HG03354 (cell line): ENCODE measurements around the gene FAM171A1.
"Not testable (repeated sequence)": the region's sequence is repeated elsewhere in the genome, so short reads cannot be mapped to it uniquely, and the experiment has no call there.

Source experiments
- ATAC-seq: cut with Tn5 transposase; IDR thresholded peaks from one replicate; pipeline ENCODE4 v1.9.1; 2021; ENCODE audit warnings: mild to moderate bottlenecking; ENCODE audit not compliant: unreplicated experiment, poor library complexity, severe bottlenecking

The FAM171A1 gene

DNA sequence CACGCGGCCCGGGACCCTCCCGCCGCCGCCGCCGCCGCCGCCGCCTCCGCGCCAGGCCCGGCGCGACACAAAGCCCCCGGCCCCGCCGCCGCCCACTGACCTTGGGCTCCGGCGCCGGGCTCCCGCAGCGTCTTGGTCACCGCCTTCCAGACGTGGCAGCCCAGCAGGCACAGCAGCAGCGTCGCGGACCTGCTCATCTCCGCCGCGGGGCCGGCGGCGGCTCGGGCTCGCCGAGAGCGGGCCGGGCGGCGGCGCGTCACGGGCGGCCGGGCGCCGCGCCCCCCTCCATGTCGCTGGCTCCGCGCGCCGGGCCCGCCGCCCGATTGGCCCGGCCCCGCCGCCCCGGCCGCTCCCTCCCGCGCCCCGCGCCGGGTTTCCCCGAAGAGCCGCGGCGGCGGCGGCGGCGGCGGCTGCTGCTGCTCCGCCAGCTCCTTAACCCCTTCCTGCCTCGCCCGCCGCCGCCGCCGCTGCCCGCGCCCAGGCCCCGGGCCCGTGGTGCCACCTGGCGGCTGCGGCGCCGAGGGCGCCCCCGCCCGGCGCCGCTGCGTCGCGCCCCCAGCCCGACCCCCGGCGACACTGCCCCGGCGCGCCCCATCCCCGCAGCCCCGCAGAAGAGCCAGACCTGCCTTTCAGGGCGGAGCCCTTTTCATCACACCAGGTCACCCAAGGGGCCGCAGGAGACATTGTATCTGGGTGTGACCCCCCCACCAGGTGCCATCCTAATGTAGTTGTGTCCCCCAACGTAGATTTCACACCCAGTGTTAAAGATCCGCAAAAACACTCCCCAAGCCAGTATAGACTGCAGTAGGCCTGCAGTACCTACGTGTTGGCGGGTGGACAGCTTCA, at the start of gene FAM171A1:
FAM171A1 (minus strand) TSS at position 434 of the 846 bp plus-strand sequence; CDS start at position 197, 237 bp downstream.
- ATAC-seq, result peak; percentile 62

DNA sequence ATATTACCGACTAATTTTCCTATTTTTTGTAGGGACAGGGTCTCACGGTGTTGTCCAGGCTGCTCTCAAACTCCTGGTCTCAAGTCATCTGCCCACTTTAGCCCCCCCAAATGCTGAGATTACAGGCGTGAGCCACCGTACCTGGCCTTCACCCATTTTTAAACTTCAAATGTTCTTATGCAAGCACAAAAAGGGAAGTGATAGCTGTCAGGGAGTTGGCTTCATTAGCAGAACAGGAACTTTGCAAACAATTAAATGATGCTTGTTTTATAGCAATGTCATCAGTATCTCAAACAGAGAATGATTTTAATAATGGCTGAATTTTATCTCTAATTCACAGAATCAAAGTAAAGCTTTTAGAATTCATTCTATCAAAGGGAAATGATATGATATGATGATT, 49.8 kb upstream of the FAM171A1 start:
- ATAC-seq, result no peak

- ATAC-seq, result peak; percentile 67
These were observed 48.3 kb upstream of the FAM171A1 start for GRCh38 chr10:15419279-15419874.

- ATAC-seq, result no peak
These were observed 44.9 kb upstream of the FAM171A1 start for GRCh38 chr10:15416034-15416433.

- ATAC-seq, result no peak
These were observed 39.9 kb upstream of the FAM171A1 start for GRCh38 chr10:15411010-15411409.

DNA sequence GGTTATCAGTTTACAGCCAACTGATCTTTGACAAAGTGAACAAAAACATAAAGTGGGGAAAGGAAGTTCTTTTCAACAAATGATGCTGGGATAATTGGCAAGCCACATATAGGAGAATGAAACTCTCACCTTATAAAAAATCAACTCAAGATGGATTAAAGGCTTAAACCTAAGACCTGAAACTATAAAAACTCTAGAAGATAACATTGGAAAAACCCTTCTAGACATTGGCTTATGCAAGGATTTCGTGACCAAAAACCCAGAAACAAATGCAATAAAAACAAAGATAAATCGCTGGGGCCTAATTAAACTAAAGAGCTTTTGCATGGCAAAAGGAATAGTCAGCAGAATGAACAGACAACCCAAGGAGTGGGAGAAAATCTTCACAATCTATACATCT, 38.3 kb upstream of the FAM171A1 start:
- not testable (repeated sequence) for ATAC-seq

DNA sequence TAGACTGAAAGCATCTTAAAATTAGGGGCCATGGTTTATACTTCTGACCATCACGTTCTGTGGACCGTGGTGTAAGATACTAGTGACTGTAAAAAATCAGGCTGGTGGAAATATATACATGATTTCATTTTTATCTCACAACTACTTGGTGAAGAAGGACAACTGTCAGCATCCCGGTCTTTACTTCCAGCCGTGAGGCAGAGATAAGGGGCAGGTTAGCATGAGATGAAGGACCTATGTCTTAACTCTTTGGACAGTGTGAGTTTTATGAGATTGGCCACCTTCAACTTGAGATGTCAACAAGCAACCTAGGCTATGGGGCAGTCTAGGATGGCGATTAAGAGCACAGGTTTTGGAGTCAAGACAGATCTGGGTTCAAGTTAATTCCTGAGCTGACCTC, 37.5 kb upstream of the FAM171A1 start:
- ATAC-seq, result no peak

- ATAC-seq, result no peak
These were observed 34.2 kb upstream of the FAM171A1 start for GRCh38 chr10:15405319-15405718.

- no peak for ATAC-seq
These were observed 30.3 kb upstream of the FAM171A1 start for GRCh38 chr10:15401382-15401781.

DNA sequence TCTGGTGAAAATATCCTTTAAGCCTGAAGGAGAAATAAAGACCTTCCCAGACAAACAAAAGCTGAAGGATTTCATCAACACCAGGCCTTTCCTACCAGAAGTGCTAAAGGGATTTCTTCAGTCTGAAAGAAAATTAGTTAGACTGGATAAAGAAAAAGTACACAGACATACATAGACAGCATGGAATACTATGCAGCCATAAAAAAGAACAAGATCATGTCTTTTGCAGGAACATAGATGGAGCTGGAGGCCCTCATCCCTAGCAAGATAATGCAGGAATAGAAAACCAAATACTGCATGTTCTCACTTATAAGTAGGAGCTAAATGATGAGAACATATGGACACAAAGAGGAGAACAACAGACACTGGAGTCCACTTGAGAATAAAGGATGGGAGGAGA, 29.4 kb upstream of the FAM171A1 start:
- not testable (repeated sequence) for ATAC-seq

- no peak for ATAC-seq
These were observed 28.1 kb upstream of the FAM171A1 start for GRCh38 chr10:15399060-15399661.

DNA sequence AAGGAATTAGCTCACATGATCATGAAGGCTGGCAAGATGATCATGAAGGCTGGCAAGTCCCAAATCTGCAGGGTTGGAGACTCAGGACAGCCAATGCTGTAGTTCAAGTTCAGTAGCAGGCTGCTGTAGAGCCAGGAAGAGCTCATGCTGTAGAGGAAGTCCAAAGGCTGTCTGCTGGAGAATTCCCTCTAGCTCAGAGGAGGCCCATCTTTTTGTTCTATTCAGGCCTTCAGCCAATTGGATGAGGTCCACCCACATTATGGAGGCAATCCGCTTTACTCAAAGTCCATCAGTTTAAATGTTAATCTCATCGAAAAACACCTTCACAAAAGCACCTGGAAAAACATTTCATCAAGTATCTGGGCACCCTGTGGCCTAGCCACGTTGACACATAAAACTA, 24.8 kb upstream of the FAM171A1 start:
- no peak for ATAC-seq

DNA sequence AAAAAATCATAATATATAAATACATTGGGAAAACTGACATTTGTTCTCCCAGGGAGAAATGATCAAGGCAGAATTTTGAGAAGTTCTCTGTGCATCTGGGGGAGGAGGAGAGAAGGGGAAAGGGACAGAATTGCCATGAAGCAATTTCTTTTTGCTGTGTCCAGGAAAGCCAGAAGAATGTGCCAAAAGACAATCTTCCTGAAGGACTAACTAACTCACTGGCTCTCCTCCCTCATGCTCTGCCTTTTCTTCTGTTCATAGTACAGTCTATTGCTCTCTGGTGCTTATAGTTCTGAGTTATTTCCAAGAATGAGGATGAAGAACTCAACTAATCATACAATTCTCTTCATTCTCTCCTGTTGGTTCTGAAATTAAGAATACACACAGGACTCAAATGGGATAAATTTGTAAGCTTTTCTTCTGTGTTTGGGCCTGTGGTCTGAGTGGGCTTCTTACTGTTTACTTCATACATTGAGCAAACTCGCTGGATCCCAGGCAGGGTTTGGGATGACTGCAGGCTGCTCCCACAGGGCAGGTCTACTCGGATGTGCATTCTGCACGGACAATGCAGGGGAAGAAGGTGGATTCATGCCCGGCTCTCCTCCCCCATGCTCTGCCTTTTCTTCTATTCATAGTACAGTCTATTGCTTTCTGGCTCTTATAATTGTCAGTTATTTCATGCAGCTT, 22.2 kb upstream of the FAM171A1 start:
- ATAC-seq, result no peak

GRCh38 chr10:15391491-15391890, 20.4 kb upstream of the FAM171A1 start:
- ATAC-seq, result no peak

DNA sequence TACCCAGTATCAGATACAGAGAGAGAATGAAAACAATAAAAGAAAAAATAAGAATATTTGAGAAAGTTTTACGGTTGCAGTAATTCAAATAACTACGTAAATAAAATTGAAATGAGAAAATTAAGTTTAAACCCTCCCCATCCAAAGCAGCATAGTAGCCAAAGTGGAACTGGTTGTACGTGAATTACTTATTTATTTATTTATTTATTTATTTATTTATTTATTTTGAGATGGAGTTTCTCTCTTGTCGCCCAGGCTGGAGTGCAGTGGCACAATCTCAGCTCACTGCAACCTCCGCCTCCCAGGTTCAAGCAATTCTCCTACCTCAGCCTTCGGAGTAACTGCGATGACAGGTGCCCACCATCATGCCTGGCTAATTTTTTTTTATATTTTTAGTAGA, 17.1 kb upstream of the FAM171A1 start:
- ATAC-seq, result not testable (repeated sequence)

DNA sequence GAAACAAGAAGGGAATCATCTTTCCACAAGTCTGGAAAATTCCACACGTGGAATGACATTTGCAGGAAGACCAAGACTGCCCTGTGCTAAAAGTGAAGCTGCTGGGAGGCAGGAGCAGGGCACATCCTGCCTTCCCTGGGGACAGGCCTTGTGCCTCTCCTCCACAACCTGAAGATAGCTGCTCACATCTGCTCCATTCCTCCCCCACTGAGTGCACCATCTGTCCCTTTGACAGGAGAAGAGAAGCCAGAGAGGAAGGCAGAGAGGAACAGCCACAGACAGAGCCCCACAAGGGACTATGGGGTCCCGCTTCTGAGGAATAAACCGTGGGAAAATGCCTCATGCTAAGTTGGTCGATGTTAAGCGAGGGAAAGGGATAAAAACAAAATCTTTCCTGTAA, 15.9 kb upstream of the FAM171A1 start:
- no peak for ATAC-seq

GRCh38 chr10:15385552-15386455, 14.7 kb upstream of the FAM171A1 start:
- no peak for ATAC-seq

DNA sequence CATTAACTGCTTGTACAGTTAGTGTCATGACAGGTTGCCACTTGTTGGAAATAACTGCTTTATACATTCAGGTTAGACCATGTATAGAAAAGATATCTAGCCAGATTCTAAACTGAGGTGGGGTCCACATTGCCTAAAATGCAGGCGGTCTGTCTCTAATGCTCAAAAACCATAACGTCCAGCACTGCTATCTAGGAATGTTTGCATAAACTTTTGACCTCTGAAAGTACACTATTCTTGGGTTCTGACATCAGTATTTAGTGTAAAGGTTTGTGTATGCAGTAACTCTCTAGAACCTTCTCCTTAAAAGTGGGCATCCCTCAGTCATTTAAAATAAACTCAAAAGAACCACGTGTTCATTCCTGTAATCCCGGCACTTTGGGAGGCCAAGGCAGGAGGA, 10.3 kb upstream of the FAM171A1 start:
- ATAC-seq, result no peak

DNA sequence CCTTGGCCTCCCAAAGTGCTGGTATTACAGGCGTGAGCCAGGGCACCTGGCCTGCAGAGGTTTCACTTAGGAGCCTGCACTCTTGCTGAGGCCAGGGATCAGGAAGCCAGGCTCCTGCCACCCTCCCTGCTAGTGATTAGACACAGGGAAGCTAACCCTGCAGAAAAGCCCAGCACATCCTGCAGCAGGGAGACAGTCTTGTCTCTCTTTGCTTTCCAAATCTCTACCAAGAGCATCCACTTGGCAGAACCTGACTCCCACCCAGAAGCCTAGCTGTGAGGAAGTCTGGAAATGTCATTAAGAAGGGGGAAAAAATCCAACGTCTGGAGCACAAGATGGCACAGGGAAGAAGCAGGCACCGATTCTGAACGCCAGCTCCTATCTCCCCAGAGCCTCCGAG, 8.0 kb upstream of the FAM171A1 start:
- no peak for ATAC-seq
